Neural crest cell (in vitro differentiated cells): ENCODE results near the gene HK3. TPM values are rescaled to one million over a fixed set of nuclear protein-coding genes. Genes with fewer than 3 reads are reported as not detected.

Experiments
- DNase-seq: peaks from one replicate; pipeline ENCODE4 v3.0.0; 2021; ENCODE audit warnings: low read depth, mixed read lengths, low spot score
- H3K27ac Mint-ChIP-seq: one replicate; pipeline ENCODE4 v1.8.0; 2021; ENCODE audit warnings: mild to moderate bottlenecking, mixed read lengths; ENCODE audit not compliant: unreplicated experiment
- H3K27me3 Mint-ChIP-seq: 2 replicates; pipeline ENCODE4 v1.8.0; 2021; ENCODE audit warnings: low read depth, mild to moderate bottlenecking, mixed read lengths
- H3K36me3 Mint-ChIP-seq: 2 replicates; pipeline ENCODE4 v1.8.0; 2021; ENCODE audit warnings: low read depth, mild to moderate bottlenecking, mixed read lengths
- H3K4me1 Mint-ChIP-seq: 2 replicates; pipeline ENCODE4 v1.8.0; 2021; ENCODE audit warnings: mixed read lengths
- H3K4me3 Mint-ChIP-seq: one replicate; pipeline ENCODE4 v1.8.0; 2021; ENCODE audit warnings: mild to moderate bottlenecking, mixed read lengths
- H3K9me3 Mint-ChIP-seq: 2 replicates; pipeline ENCODE4 v1.8.0; 2021; ENCODE audit warnings: mixed read lengths
- CTCF ChIP-seq: fragments of 200-600 bp; sonication (generic); conservative IDR thresholded peaks from 2 replicates; pipeline ENCODE4 v1.5.0; 2021; ENCODE audit warnings: antibody characterized with exemption, mild to moderate bottlenecking
- total RNA-seq: library from RNA; stranded (reverse); gene quantifications from 2 replicates; pipeline ENCODE4 v1.2.1, GENCODE V29; 2021

The HK3 gene
- total RNA-seq, 1 donor from 2014 or later = not detected

GRCh38 chr5:176850371-176851245 is 48.5 kb downstream of the HK3 start:
- TF ChIP-seq CTCF = no peak
- no peaks in the 10 kb centered on the region for H3K36me3 Mint-ChIP-seq
- no peak overlapping the region for H3K4me3 Mint-ChIP-seq
- peak overlapping the region; percentile 28 for H3K27ac Mint-ChIP-seq
- no peaks in the 10 kb centered on the region for H3K9me3 Mint-ChIP-seq
- peaks cover 3% of the 10 kb centered on the region for H3K4me1 Mint-ChIP-seq
- peaks cover 25% of the 10 kb centered on the region for H3K27me3 Mint-ChIP-seq
- DNase-seq = no peak

GRCh38 chr5:176849611-176850227 is 49.4 kb downstream of the HK3 start:
- H3K9me3 Mint-ChIP-seq = no peaks in the 10 kb centered on the region
- no peaks in the 10 kb centered on the region for H3K36me3 Mint-ChIP-seq
- H3K27ac Mint-ChIP-seq = no peak overlapping the region
- H3K4me1 Mint-ChIP-seq = peaks cover 3% of the 10 kb centered on the region
- H3K27me3 Mint-ChIP-seq = peaks cover 31% of the 10 kb centered on the region
- TF ChIP-seq CTCF = no peak
- DNase-seq = no peak
- no peak overlapping the region for H3K4me3 Mint-ChIP-seq

- Mint-ChIP-seq H3K9me3 (no peaks in the 10 kb centered on the region), H3K4me1 (peaks cover 3% of the 10 kb centered on the region), H3K36me3 (no peaks in the 10 kb centered on the region), H3K27ac (no peak overlapping the region), H3K27me3 (peaks cover 27% of the 10 kb centered on the region), H3K4me3 (no peak overlapping the region)
- DNase-seq = no peak
- TF ChIP-seq CTCF = no peak
Measured at GRCh38 chr5:176848651-176849050, 50.5 kb downstream of the HK3 start.

- H3K36me3 Mint-ChIP-seq = no peaks in the 10 kb centered on the region
Measured at GRCh38 chr5:176847726-176848290, 51.3 kb downstream of the HK3 start.

GRCh38 chr5:176847148-176847547 is 52.0 kb downstream of the HK3 start:
- TF ChIP-seq CTCF = no peak
- DNase-seq = no peak
- Mint-ChIP-seq H3K4me3 (no peak overlapping the region), H3K9me3 (no peaks in the 10 kb centered on the region), H3K4me1 (no peaks in the 10 kb centered on the region), H3K36me3 (no peaks in the 10 kb centered on the region), H3K27ac (no peak overlapping the region), H3K27me3 (peaks cover 29% of the 10 kb centered on the region)

More at GRCh38 chr5:176847726-176848290, 51.3 kb downstream of the HK3 start:
- Mint-ChIP-seq H3K9me3 (no peaks in the 10 kb centered on the region), H3K4me3 (no peak overlapping the region), H3K4me1 (no peaks in the 10 kb centered on the region), H3K27ac (no peak overlapping the region), H3K27me3 (peaks cover 29% of the 10 kb centered on the region)
- DNase-seq = no peak
- TF ChIP-seq CTCF = no peak
